CD4-positive, alpha-beta memory T cell (primary cell): Measurements from ENCODE around the gene ATXN1. TPM values are rescaled to one million over a fixed set of nuclear protein-coding genes. Genes with fewer than 3 reads are reported as not detected.

Experiments used
- CTCF ChIA-PET: fragments of 350-600 bp; sonication (Branson Sonifier 250); formaldehyde crosslinking; loops from one replicate; lab custom pipeline; 2021; ENCODE audit warnings: inconsistent platforms; ENCODE audit not compliant: partially characterized antibody; lab: Charles Lee
- POLR2A ChIA-PET: fragments of 350-600 bp; sonication (Branson Sonifier 250); formaldehyde crosslinking; loops from one replicate; lab custom pipeline; 2021; ENCODE audit not compliant: partially characterized antibody; lab: Charles Lee
- DNase-seq, 5 donors: peaks; one replicate each; pipeline versions ENCODE4 v3.0.0 to v3.0.0-alpha.2; 2020 to 2022; ENCODE audit warnings: mixed read lengths in 1 of 5
- H3K27ac ChIP-seq: one replicate; pipeline ENCODE4 v1.7.0; 2013; ENCODE audit warnings: low read depth, low read length
- H3K27me3 ChIP-seq: 2 replicates; pipeline ENCODE4 v1.7.0; 2013; ENCODE audit warnings: mild to moderate bottlenecking, low read length, moderate library complexity; ENCODE audit not compliant: insufficient read depth
- H3K36me3 ChIP-seq: 2 replicates; pipeline ENCODE4 v1.7.0; 2013; ENCODE audit warnings: mild to moderate bottlenecking, low read length, moderate library complexity; ENCODE audit not compliant: insufficient read depth
- H3K4me1 ChIP-seq: 2 replicates; pipeline ENCODE4 v1.7.0; 2013; ENCODE audit warnings: mild to moderate bottlenecking, low read length, moderate library complexity; ENCODE audit not compliant: insufficient read depth
- H3K4me3 ChIP-seq, 2 donors: one replicate each; pipeline ENCODE4 v1.7.0; 2013; ENCODE audit warnings: low read length in 2 of 2, mild to moderate bottlenecking in 1 of 2
- H3K9me3 ChIP-seq, 2 donors: one replicate each; pipeline ENCODE4 v1.7.0; 2013; ENCODE audit warnings: low read length in 2 of 2, control low read depth in 1 of 2; ENCODE audit not compliant: control insufficient read depth in 1 of 2
- H3K27ac Mint-ChIP-seq, 7 donors: one replicate each; pipeline ENCODE4 v1.8.0; 2020 to 2021; ENCODE audit warnings: mixed read lengths in 7 of 7, mild to moderate bottlenecking in 6 of 7, inconsistent platforms in 3 of 7, moderate library complexity in 3 of 7
- H3K27me3 Mint-ChIP-seq, 2 donors: one replicate each; pipeline ENCODE4 v1.8.0; 2020 to 2021; ENCODE audit warnings: mixed read lengths in 2 of 2
- H3K36me3 Mint-ChIP-seq, 2 donors: one replicate each; pipeline ENCODE4 v1.8.0; 2020 to 2021; ENCODE audit warnings: mixed read lengths in 2 of 2, inconsistent platforms in 1 of 2, mild to moderate bottlenecking in 1 of 2
- H3K4me1 Mint-ChIP-seq, 4 donors: one replicate each; pipeline ENCODE4 v1.8.0; 2020 to 2021; ENCODE audit warnings: mixed read lengths in 4 of 4, mild to moderate bottlenecking in 1 of 4
- H3K4me3 Mint-ChIP-seq, 8 donors: one replicate each; pipeline ENCODE4 v1.8.0; 2020 to 2021; ENCODE audit warnings: mixed read lengths in 8 of 8, mild to moderate bottlenecking in 7 of 8, moderate library complexity in 6 of 8, inconsistent platforms in 3 of 8
- H3K9me3 Mint-ChIP-seq, 8 donors: one replicate each; pipeline ENCODE4 v1.8.0; 2020 to 2021; ENCODE audit warnings: mixed read lengths in 8 of 8, mild to moderate bottlenecking in 5 of 8, inconsistent platforms in 3 of 8, moderate library complexity in 1 of 8
- intact Hi-C: fragments of 100-400 bp; cut with micrococcal nuclease; formaldehyde crosslinking; loops from one replicate; pipeline ENCODE4 v1.15.1; 2023
- polyA plus RNA-seq, 2 donors: library from polyadenylated mRNA; unstranded; fragments of 300-500 nt; fragmentation: Illumina TruSeq; gene quantifications; one replicate each; pipeline ENCODE4 v1.2.3, GENCODE V29; 2021
- total RNA-seq, 2 experiments: library from RNA; stranded (reverse); gene quantifications; one replicate each; pipeline ENCODE4 v1.2.3, GENCODE V29; 2021

Gene ATXN1
- total and polyA plus RNA-seq, 4 experiments from 2014 or later, result 10.5 to 97.4 (median 56.9) TPM

GRCh38 chr6:16766836-16767745, 5.8 kb upstream of the ATXN1 start:
- Mint-ChIP-seq H3K4me3 (no peak overlapping the region), H3K4me1 (peaks cover 48 to 87% (median 68%) of the 10 kb centered on the region in 4 donors), H3K9me3 (no peaks in the 10 kb centered on the region), H3K36me3 (peaks cover 0 to 8% of the 10 kb centered on the region in 2 donors), H3K27ac (no peak overlapping the region), H3K27me3 (no peaks in the 10 kb centered on the region)
- Histone ChIP-seq H3K27ac (no peak overlapping the region), H3K27me3 (no peaks in the 10 kb centered on the region), H3K9me3 (no peaks in the 10 kb centered on the region), H3K4me1 (peaks cover 63% of the 10 kb centered on the region), H3K36me3 (no peaks in the 10 kb centered on the region), H3K4me3 (no peak overlapping the region)
- no peak for DNase-seq
- intact Hi-C loops, result no loop called here
- ChIA-PET CTCF (interaction anchor here (1.2 to 9.4 kb wide), 7 partner anchors 8 to 435 kb away, joined by 3 to 83 read pairs (median 6); no protein-coding TSS in a partner anchor), POLR2A (interaction anchor here (1.6 to 2.5 kb wide), 3 partner anchors 9 to 447 kb away, joined by 4 to 18 read pairs (median 6); no protein-coding TSS in a partner anchor)

- Histone ChIP-seq H3K9me3 (no peaks in the 10 kb centered on the region), H3K4me3 (no peak overlapping the region), H3K4me1 (peaks cover 61% of the 10 kb centered on the region), H3K27me3 (no peaks in the 10 kb centered on the region), H3K36me3 (no peaks in the 10 kb centered on the region), H3K27ac (no peak overlapping the region)
- peak overlapping the region in 1 of 8 donors; percentile 12 for H3K4me3 Mint-ChIP-seq
- ChIA-PET CTCF (interaction anchor here (6.0 kb wide), 1 partner anchor 433 kb away, joined by 49 read pairs; no protein-coding TSS in a partner anchor), POLR2A (no interaction called here)
- H3K27ac Mint-ChIP-seq, result peak overlapping the region in 3 of 7 donors; percentile 12 to 76 (median 57)
- intact Hi-C loops, result no loop called here
- peak in 1 of 5 donors; percentile 55 for DNase-seq
- H3K9me3 Mint-ChIP-seq, result peaks cover 0 to 2% (median 0%) of the 10 kb centered on the region in 8 donors
- peaks cover 44 to 83% (median 63%) of the 10 kb centered on the region in 4 donors for H3K4me1 Mint-ChIP-seq
- peaks cover 0 to 14% of the 10 kb centered on the region in 2 donors for H3K36me3 Mint-ChIP-seq
- H3K27me3 Mint-ChIP-seq, result peaks cover 0 to 2% of the 10 kb centered on the region in 2 donors
Measured at GRCh38 chr6:16766043-16766536, 4.8 kb upstream of the ATXN1 start.

- peak overlapping the region in 3 of 7 donors; percentile 48 to 97 (median 68) for H3K27ac Mint-ChIP-seq
- H3K4me3 Mint-ChIP-seq, result peak overlapping the region in 3 of 8 donors; percentile 7 to 57 (median 17)
- intact Hi-C loops, result no loop called here
- peaks cover 0 to 17% of the 10 kb centered on the region in 2 donors for H3K36me3 Mint-ChIP-seq
- no peaks in the 10 kb centered on the region for H3K27me3 ChIP-seq
- CTCF ChIA-PET, result interaction anchor here (0.9 to 6.0 kb wide), 8 partner anchors 12 to 445 kb away, joined by 3 to 107 read pairs (median 12); no protein-coding TSS in a partner anchor
- H3K4me1 ChIP-seq, result peaks cover 52% of the 10 kb centered on the region
- peaks cover 0 to 4% of the 10 kb centered on the region in 2 donors for H3K27me3 Mint-ChIP-seq
- POLR2A ChIA-PET, result no interaction called here
- no peak overlapping the region for H3K4me3 ChIP-seq
- peak overlapping the region; percentile 99 for H3K27ac ChIP-seq
- peaks cover 0 to 3% (median 0%) of the 10 kb centered on the region in 8 donors for H3K9me3 Mint-ChIP-seq
- H3K4me1 Mint-ChIP-seq, result peaks cover 37 to 77% (median 55%) of the 10 kb centered on the region in 4 donors
- no peaks in the 10 kb centered on the region for H3K36me3 ChIP-seq
- DNase-seq, result no peak
- no peaks in the 10 kb centered on the region for H3K9me3 ChIP-seq
Measured at GRCh38 chr6:16765235-16765634, 4.0 kb upstream of the ATXN1 start.

- Histone ChIP-seq H3K4me1 (peaks cover 44% of the 10 kb centered on the region), H3K36me3 (no peaks in the 10 kb centered on the region), H3K4me3 (no peak overlapping the region), H3K27ac (peak overlapping the region; percentile 99), H3K9me3 (no peaks in the 10 kb centered on the region), H3K27me3 (no peaks in the 10 kb centered on the region)
- CTCF ChIA-PET, result interaction anchor here (0.9 to 6.0 kb wide), 39 partner anchors 9 to 447 kb away, joined by 3 to 107 read pairs (median 6); no protein-coding TSS in a partner anchor
- peaks cover 0 to 4% of the 10 kb centered on the region in 2 donors for H3K27me3 Mint-ChIP-seq
- DNase-seq, result peak in 4 of 5 donors; percentile 28 to 40 (median 32)
- intact Hi-C loops, result loop anchor here (1.0 to 5.0 kb wide), 9 partner anchors 112 to 1517 kb away; partner anchors contain the start of genes DEK, DTNBP1, FAM8A1 and JARID2
- H3K27ac Mint-ChIP-seq, result peak overlapping the region; percentile 97 to 100 (median 99)
- POLR2A ChIA-PET, result interaction anchor here (0.7 to 4.5 kb wide), 14 partner anchors 17 to 430 kb away, joined by 3 to 70 read pairs (median 5); no protein-coding TSS in a partner anchor
- peaks cover 31 to 74% (median 51%) of the 10 kb centered on the region in 4 donors for H3K4me1 Mint-ChIP-seq
- peaks cover 0 to 3% (median 0%) of the 10 kb centered on the region in 8 donors for H3K9me3 Mint-ChIP-seq
- H3K4me3 Mint-ChIP-seq, result peak overlapping the region; percentile 3 to 100 (median 93)
- H3K36me3 Mint-ChIP-seq, result peaks cover 0 to 22% of the 10 kb centered on the region in 2 donors
Measured at GRCh38 chr6:16764188-16764950, 3.1 kb upstream of the ATXN1 start.

GRCh38 chr6:16762550-16763477, 1.6 kb upstream of the ATXN1 start:
- H3K4me1 Mint-ChIP-seq, result peaks cover 37 to 76% (median 52%) of the 10 kb centered on the region in 4 donors
- peak; percentile 76 to 92 (median 82) for DNase-seq
- H3K27me3 Mint-ChIP-seq, result peaks cover 0 to 4% of the 10 kb centered on the region in 2 donors
- Histone ChIP-seq H3K4me3 (peak overlapping the region; percentile 68 to 75), H3K9me3 (no peaks in the 10 kb centered on the region), H3K27me3 (no peaks in the 10 kb centered on the region), H3K27ac (peak overlapping the region; percentile 99), H3K4me1 (peaks cover 48% of the 10 kb centered on the region), H3K36me3 (no peaks in the 10 kb centered on the region)
- peak overlapping the region; percentile 91 to 100 (median 98) for H3K4me3 Mint-ChIP-seq
- intact Hi-C loops, result loop anchor here (2.0 to 5.0 kb wide), 9 partner anchors 111 to 1516 kb away; partner anchors contain the start of genes DEK, DTNBP1, FAM8A1 and JARID2
- peak overlapping the region; percentile 97 to 100 (median 99) for H3K27ac Mint-ChIP-seq
- POLR2A ChIA-PET, result interaction anchor here (0.5 to 4.5 kb wide), 45 partner anchors 8 to 634 kb away, joined by 3 to 70 read pairs (median 6); partner anchors contain the start of gene MYLIP
- peaks cover 0 to 33% of the 10 kb centered on the region in 2 donors for H3K36me3 Mint-ChIP-seq
- CTCF ChIA-PET, result interaction anchor here (0.6 to 6.0 kb wide), 58 partner anchors 10 to 446 kb away, joined by 3 to 107 read pairs (median 5); no protein-coding TSS in a partner anchor
- peaks cover 0 to 3% (median 0%) of the 10 kb centered on the region in 8 donors for H3K9me3 Mint-ChIP-seq
